GF-D8 (cell line): Measurements from ENCODE around the gene C22orf42.
"Not testable (repeated sequence)": the region's sequence is repeated elsewhere in the genome, so short reads cannot be mapped to it uniquely, and the experiment has no call there.

Experiments used
- DNase-seq: peaks from one replicate; lab custom pipeline; 2025; lab: John Stamatoyannopoulos, UW

C22orf42 gene

DNA sequence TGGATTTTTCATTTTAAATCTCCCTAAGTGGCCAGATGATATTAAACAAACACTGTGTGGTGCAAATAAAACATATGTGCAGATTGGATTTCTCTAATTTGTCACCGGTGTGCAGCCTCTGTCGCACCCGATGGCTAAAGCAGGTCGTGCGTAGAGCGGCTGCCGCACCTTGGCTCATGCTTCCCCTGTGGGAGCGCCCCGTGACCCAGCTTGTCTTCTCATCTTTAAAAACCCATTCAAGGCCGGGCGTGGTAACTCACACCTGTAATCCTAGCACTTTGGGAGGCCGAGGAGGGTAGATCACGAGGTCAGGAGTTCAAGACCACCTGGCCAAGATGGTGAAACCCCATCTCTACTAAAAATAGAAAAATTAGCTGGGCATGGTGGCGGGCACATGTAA lies 24.3 kb downstream of the C22orf42 start:
- DNase-seq, result not testable (repeated sequence)

DNA sequence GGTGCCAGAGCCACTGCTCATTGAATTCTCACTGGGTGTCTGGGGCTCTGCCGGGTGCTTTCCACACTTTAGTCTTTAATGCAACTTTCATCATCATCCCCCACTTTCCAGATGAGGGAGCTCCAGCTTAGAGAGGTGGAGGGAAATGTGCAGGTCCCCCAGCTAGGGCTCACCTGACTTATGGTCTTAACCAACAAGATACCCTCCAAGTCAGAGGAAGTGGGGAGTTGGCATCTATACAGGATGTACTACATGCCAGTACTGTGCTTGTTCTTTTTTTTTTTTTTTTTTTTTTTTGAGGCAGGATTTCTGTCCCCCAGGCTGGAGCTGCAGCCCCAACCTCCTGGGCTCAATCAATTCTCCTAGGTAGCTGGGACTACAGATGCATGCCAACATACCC lies 26.3 kb downstream of the C22orf42 start:
- DNase-seq, result no peak

DNA sequence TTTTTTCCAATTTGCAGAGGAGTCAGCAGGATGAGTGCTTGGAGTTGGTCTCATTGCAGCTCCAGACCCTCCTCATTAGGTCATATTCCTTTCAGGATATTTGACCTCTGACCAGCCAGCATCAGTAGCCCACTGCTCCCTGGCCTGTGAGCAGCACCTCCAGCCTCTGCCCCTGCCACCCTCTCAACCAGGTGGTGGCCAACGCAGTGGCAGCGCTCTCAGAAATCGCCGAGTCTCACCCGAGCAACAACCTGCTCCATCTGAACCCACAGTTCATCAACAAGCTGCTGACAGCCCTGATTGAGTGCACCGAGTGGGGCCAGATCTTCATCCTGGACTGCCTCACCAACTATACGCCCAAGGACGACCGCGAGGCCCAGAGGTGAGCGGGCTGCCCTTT lies 27.0 kb downstream of the C22orf42 start:
- DNase-seq, result no peak

DNA sequence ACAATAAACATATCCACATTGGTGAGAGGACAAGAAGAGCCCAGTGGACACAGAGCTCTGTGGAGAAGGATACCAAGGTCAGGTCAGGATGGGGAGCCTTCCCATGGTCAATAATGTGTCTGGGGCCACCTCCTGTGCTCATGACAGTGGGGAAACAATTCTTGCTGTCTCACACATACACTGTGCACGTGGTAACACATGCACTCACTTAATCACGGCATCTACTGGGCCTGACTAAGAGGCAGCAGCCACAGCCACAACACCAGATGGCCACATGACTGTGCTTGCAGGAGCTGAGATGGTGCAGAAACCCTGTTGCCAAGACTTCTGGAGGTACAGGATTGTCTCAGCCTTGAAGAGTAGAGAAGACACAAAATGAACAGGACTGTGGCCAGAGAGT lies 28.6 kb downstream of the C22orf42 start:
- DNase-seq, result no peak

DNA sequence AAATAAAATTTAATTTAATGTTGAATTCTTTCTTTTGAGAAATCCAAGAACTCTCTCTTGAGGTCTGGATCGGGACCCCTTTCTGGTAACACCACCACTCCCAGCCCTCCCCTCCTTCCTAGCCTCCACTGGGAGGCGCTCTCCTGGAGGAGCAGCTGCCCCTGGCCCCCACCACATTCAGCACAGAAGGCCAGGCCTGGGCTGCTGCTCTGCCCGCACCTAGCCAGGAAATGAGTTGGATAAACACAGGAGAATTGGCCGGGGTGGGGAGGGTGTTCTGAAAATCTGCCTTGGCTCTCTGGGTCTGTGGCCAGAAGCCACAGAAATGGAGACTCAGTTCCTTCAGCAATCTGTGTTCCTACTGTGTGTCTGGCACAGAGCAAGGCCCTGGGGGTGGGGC lies 31.2 kb downstream of the C22orf42 start:
- DNase-seq, result no peak

DNA sequence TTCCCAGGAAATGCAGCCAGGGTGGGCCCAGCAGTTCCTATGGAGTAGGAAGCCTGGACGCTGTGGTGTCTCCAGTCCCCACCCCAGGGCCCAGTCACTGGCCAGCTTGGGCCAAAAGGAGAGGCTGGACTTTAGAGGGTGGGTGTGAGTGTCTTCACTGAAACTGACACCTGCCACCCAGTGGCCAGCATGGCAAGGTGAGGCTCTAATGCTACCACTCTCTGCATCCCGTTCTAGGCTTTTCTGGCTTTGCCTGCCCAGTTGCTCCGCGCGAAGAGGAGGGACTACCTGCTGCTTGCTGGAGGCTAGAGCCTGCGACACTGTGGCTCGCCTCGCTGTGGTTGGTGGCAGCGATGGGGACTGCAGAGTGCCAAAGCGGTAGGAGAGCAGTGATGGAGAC lies 35.4 kb downstream of the C22orf42 start:
- no peak for DNase-seq

DNA sequence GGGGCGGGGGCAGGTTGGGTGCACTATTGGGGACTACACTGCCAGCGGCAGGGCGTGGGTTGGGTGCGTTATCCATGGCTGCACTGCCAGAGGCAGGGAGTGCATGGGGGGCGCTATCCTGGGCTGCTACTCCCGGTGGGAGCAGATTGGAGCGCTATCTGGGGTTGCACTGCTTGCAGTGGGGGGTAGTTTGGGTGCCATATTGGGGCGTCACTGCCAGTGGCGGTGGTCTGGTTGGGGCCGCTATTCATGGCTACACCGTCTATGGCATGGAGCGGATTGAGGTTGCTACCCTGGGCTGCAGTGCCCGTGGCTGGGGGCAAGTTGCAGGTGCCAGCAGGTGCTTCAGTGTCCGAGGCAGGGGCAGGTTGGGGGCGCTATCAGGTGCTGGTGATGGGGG lies 36.2 kb downstream of the C22orf42 start:
- no peak for DNase-seq

DNA sequence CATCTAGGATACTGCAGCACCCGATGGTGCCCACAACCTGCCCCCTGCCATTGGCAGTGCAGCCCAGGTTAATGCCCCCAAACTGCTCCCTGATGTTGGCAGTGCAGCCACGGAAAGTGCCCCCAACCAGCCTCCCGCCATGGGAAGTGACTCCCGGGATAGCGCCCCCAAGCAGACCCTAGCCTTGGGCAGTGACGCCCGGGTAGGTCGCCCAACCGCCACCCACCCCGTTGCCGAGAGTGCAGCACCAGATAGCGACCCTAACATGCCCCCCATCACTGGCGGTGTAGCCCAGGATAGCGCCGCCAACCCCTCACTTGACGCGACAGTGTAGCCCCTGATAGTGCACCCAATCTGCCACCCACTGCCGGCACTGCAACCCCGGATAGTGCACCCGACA lies 38.5 kb downstream of the C22orf42 start:
- DNase-seq, result no peak

DNA sequence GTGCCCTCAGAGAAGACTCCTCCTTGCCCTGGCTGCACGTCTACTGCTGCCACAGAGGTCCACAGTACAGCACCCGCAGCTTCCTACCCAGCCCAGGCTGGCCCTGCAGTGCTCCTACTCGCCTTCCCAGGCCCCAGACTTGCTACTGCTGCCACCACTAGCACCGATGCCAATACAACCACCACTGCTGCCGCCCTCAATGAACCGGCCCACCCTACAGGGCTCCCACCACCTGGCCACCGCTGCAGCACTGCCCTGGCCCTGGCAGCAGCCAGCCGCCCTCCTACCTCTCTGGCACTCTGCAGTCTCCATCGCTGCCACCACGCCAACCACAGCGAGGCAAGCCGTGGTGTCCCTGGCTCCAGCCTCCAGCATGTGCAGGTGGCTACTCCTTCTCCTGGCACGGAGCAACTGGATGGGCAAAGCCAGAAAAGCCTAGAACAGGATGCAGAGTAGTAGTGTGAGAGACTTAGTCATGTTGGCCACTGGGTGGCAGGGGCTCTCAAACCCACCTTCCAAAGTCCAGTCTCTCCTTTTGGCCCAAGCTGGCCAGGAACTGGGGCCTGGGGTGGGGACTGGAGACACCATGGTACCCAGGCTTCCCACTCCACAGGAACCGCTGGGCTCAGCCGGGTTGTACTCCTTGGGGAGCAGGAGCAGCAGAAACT lies 39.4 kb downstream of the C22orf42 start:
- DNase-seq, result no peak

DNA sequence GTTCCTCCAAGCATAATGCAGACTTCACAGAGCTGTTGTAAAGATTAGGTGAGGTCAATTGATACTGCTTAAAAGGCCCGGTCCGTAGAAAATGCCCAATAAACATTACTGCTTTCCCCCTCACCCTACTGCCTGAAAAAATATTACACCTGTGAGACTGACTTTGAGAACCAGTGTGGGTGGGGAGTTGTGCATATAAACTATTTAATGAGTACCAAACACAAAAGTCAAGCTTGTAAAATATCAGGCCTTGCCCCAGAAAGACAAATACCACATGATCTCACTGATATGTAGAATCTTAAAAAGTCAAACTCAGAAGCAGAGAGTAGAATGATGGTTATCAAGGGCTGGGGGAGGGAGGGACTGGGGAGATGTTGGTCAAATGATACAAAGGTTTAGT lies 46.7 kb downstream of the C22orf42 start:
- DNase-seq, result no peak

DNA sequence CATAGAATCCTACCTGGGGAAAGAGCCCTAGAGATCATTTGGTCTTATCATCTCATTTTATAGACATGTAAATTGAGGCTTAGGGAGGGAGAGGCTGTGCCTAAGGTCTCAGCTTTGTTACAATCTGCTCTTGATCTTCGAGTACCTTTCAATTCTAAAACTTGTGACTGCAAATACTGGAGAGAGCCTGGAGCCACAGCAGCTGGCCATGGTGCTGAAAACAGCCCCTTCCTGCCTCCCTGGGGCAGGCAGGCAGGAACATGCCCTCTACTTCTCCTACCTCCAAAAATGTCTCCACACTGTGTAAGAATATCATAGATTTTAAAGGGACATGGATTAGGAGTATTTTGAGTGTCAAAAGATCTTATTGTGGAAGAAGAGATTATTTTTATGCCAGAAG lies 52.2 kb downstream of the C22orf42 start:
- DNase-seq, result no peak

DNA sequence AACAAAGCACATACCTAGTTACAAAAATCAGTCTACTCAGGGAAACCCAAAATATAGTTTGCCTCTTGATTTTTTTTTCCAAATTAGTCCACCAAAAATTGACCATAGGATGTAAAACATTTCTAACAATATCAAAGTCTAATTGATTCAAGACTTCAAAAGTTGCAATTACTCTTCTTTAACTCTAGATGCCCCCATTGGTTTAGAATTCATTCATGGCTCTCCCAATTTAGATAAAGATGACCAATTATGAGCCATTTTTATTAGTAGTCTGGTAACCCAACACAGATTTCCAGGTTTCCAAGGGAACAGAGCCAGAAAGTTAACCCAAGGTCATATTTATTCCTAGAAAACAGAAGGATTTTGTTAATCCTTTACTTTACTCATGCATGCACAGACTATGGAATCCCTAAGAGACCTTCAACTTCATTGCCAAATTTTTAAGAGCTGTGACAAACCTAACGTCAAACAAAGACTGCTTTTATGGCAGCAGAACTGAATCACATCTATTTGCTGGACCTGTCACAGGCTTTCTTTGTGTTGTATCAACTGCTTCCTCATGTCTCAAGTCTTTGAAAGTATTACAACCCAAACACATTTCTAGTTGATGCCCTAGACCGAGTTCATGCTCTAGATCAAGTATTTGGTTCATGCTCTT lies 55.3 kb downstream of the C22orf42 start:
- no peak for DNase-seq

DNA sequence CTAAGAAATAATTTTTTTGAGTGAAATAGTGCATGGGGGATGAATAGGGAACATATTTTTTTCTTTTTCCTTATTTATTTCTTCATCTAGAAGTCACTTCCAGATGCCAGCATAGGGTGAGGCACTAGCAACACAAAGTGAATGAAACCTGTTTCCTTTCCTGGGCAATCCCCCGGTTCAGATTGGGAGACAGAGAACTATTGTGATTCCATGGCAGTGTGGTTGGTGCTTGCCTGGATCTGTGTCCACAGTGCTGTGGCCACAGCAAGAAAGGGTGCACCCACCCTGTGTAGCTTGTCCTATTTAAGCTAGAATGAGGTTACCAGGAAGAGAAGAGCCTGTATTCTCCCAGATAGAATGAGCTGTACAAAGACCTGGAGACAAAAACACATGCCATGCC lies 58.4 kb downstream of the C22orf42 start:
- DNase-seq, result no peak
